PC-9 (cell line): Measurements from ENCODE around the gene TRAFD1.

Experiments used
- CTCF ChIP-seq: fragments of 200-600 bp; sonication (generic); conservative IDR thresholded peaks from 2 replicates; pipeline ENCODE4 v1.6.1; 2017; ENCODE audit warnings: mixed run types, antibody characterized with exemption, mild to moderate bottlenecking, moderate library complexity
- EZH2 ChIP-seq: fragments of 200-600 bp; sonication (generic); IDR thresholded peaks from 2 replicates; pipeline ENCODE4 v1.8.0; 2017; ENCODE audit warnings: antibody characterized with exemption, low read depth

GRCh38 chr12:112151766-112152541, 26.6 kb downstream of the TRAFD1 start:
- TF ChIP-seq CTCF (no peak), EZH2 (no peak)
